Fibroblast of the conjunctiva (primary cell): ENCODE data around the gene DENND11.

Source experiments
- DNase-seq: peaks from one replicate; pipeline ENCODE4 v3.0.0-alpha.2; 2010; ENCODE audit warnings: low read depth

The DENND11 gene

GRCh38 chr7:141679014-141679413, 23.0 kb downstream of the DENND11 start:
- DNase-seq: no peak

- no peak for DNase-seq
These were observed 25.3 kb downstream of the DENND11 start for GRCh38 chr7:141676618-141677017.

GRCh38 chr7:141675436-141676215, 26.3 kb downstream of the DENND11 start:
- no peak for DNase-seq

GRCh38 chr7:141674702-141675101, 27.3 kb downstream of the DENND11 start:
- no peak for DNase-seq

GRCh38 chr7:141674171-141674671, 27.7 kb downstream of the DENND11 start:
- DNase-seq: no peak

GRCh38 chr7:141673346-141673745, 28.6 kb downstream of the DENND11 start:
- no peak for DNase-seq

GRCh38 chr7:141671705-141672496, 30.1 kb downstream of the DENND11 start:
- no peak for DNase-seq

- no peak for DNase-seq
These were observed 33.1 kb downstream of the DENND11 start for GRCh38 chr7:141668853-141669252.

GRCh38 chr7:141666071-141666470, 35.9 kb downstream of the DENND11 start:
- no peak for DNase-seq

GRCh38 chr7:141665208-141666035, 36.5 kb downstream of the DENND11 start:
- DNase-seq: no peak

- no peak for DNase-seq
These were observed 37.5 kb downstream of the DENND11 start for GRCh38 chr7:141664450-141664849.

- DNase-seq: no peak
These were observed 38.7 kb downstream of the DENND11 start for GRCh38 chr7:141663081-141663849.

GRCh38 chr7:141660259-141660658, 41.7 kb downstream of the DENND11 start:
- no peak for DNase-seq

GRCh38 chr7:141659501-141659900, 42.5 kb downstream of the DENND11 start:
- no peak for DNase-seq

GRCh38 chr7:141654551-141654950, 47.4 kb downstream of the DENND11 start:
- DNase-seq: peak; percentile 37

GRCh38 chr7:141652691-141653090, 49.3 kb downstream of the DENND11 start:
- no peak for DNase-seq
